ENCODE results near the gene PCSK6. TPM values are rescaled to one million over a fixed set of nuclear protein-coding genes. Genes with fewer than 3 reads are reported as not detected.

Gene PCSK6
- polyA plus RNA-seq, 3 donors, result 0.05 to 0.10 TPM; not detected in 1

DNA sequence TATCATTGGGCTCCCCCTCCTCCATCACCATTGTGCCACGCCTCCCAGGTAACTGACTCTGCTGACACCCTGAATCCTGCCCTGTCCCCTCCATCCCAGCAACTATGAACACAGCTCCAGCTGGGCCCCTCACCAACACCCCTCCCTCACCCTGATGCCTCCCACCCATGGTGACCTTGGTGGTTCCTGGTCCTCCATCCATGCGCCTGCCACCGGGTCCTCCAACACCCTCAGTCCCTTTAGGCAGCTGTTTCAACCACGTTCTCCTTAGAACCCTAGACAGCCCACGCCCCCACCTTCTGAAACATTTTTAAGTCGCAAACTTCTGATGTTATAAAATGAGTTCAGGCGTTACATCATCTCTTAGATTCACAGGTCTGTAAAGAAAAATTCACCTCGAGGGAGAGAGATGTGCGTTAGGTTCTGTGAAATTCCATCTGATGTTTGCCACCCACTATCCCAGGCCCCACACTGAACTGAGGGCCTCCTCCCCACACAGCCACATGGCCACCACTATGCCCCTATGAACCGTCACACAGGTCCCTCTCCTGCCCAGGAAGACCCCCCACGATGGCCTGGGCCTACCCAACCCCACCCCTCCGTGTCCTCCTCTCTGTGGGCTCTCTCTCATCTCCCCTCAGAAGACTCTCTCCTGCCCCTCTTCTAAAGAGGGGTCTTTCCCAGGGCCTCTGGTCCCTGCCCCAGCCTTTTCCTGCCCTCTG, 29.8 kb downstream of the PCSK6 start:
- Histone ChIP-seq H3K27ac (ENCODE audit: low read depth in 1 of 2, low read length in 2 of 2) (no peak overlapping the region), H3K79me2 (ENCODE audit: insufficient read depth, low read length) (no peaks in the 10 kb centered on the region), H3K27me3 (ENCODE audit: control insufficient read depth in 2 of 2, insufficient read depth in 2 of 2, low read length in 2 of 2) (peaks cover 0 to 3% of the 10 kb centered on the region in 2 donors), H2AFZ (ENCODE audit: insufficient read depth, low read depth, low read length, poor library complexity, severe bottlenecking) (no peak overlapping the region), H3K36me3 (replicated peaks in 1 of 2; ENCODE audit: control insufficient read depth in 1 of 2, insufficient read depth in 2 of 2, low read length in 2 of 2) (no peaks in the 10 kb centered on the region), H4K20me1 (ENCODE audit: insufficient read depth, low read length) (no peaks in the 10 kb centered on the region), H3K9me3 (replicated peaks in 1 of 2; ENCODE audit: control insufficient read depth in 1 of 2, insufficient read depth in 1 of 2, low read length in 2 of 2) (no peaks in the 10 kb centered on the region), H3K9ac (ENCODE audit: insufficient read depth, low read length, poor library complexity, severe bottlenecking) (no peak overlapping the region), H3K4me1 (ENCODE audit: control insufficient read depth in 1 of 2, insufficient read depth in 2 of 2, low read length in 2 of 2) (peaks cover 20% of the 10 kb centered on the region in 2 donors), H3K4me2 (replicated peaks; ENCODE audit: extremely low read depth, low read length, poor library complexity, severe bottlenecking) (no peak overlapping the region), H3K4me3 (replicated peaks in 1 of 3; ENCODE audit: low read depth in 2 of 3, low read length in 3 of 3) (no peak overlapping the region)
- intact Hi-C loops (cut with micrococcal nuclease), result loop anchor here (5.0 to 10.0 kb wide), 2 partner anchors 193 to 195 kb away; partner anchors contain the start of gene TM2D3 (in 2 of the 2)
- H3K9me3 Mint-ChIP-seq, result peaks cover 0 to 5% (median 0%) of the 10 kb centered on the region in 7 donors
- H3K27me3 Mint-ChIP-seq (ENCODE audit: low read depth in 3 of 3), result peaks cover 3 to 12% (median 12%) of the 10 kb centered on the region in 3 donors
- no peaks in the 10 kb centered on the region for H3K36me3 Mint-ChIP-seq
- DNase-seq, result no peak
- TF ChIP-seq, protein P1, sequence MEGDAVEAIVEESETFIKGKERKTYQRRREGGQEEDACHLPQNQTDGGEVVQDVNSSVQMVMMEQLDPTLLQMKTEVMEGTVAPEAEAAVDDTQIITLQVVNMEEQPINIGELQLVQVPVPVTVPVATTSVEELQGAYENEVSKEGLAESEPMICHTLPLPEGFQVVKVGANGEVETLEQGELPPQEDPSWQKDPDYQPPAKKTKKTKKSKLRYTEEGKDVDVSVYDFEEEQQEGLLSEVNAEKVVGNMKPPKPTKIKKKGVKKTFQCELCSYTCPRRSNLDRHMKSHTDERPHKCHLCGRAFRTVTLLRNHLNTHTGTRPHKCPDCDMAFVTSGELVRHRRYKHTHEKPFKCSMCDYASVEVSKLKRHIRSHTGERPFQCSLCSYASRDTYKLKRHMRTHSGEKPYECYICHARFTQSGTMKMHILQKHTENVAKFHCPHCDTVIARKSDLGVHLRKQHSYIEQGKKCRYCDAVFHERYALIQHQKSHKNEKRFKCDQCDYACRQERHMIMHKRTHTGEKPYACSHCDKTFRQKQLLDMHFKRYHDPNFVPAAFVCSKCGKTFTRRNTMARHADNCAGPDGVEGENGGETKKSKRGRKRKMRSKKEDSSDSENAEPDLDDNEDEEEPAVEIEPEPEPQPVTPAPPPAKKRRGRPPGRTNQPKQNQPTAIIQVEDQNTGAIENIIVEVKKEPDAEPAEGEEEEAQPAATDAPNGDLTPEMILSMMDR (IDR thresholded peaks at IDR 0.05), result no peak
- H3K4me3 Mint-ChIP-seq, result no peak overlapping the region
- peak overlapping the region in 1 of 7 donors; percentile 55 for H3K27ac Mint-ChIP-seq
- peaks cover 19% of the 10 kb centered on the region for H3K4me1 Mint-ChIP-seq
- WGBS (ENCODE audit: insufficient coverage), result 95% methylated on average over 7 of the region's 12 CpGs

DNA sequence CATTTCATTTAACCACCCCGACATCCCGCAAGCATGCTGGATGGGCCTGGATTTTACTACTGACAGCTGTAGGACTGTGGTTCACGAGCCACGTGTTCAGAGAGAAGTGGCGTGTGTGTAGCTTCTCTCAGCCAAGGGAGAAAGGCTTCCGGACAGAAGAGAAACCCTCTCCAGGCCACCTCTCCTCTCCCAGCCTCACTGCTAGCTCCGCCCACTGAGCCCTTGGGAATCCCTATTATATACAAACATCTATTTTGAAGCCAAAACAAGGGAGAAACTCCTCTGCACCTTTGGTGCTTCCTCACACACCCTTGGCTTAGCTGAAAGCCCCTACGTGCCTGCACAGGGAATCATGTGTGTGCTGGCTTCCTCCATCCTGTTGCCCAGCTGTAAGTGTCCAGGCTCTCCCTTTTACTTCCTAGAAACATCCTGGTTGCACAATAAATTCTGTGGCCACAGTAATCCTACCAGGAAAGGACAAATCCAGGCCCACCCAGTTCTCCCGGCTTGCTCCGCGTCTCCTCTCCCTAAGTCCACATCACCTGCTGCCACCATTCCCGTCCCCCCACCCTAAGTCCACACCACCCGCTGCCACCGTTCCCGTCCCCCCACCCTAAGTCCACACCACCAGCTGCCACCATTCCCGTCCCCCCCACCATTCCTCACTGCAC, 30.5 kb downstream of the PCSK6 start:
- Mint-ChIP-seq H3K4me1 (peaks cover 26% of the 10 kb centered on the region), H3K9me3 (peaks cover 0 to 4% (median 0%) of the 10 kb centered on the region in 7 donors), H3K36me3 (no peaks in the 10 kb centered on the region), H3K4me3 (no peak overlapping the region), H3K27me3 (ENCODE audit: low read depth in 3 of 3) (peaks cover 3 to 12% (median 11%) of the 10 kb centered on the region in 3 donors), H3K27ac (peak overlapping the region in 1 of 7 donors; percentile 13)
- no peak overlapping the region for H3K4me2 ChIP-seq (replicated peaks; ENCODE audit: extremely low read depth, low read length, poor library complexity, severe bottlenecking)
- WGBS (ENCODE audit: insufficient coverage), result 84% methylated on average over 9 of the region's 16 CpGs
- H3K9ac ChIP-seq (ENCODE audit: insufficient read depth, low read length, poor library complexity, severe bottlenecking), result no peak overlapping the region
- no peaks in the 10 kb centered on the region for H3K79me2 ChIP-seq (ENCODE audit: insufficient read depth, low read length)
- H3K27me3 ChIP-seq (ENCODE audit: control insufficient read depth in 2 of 2, insufficient read depth in 2 of 2, low read length in 2 of 2), result peaks cover 0 to 3% of the 10 kb centered on the region in 2 donors
- no peak overlapping the region for H3K4me3 ChIP-seq (replicated peaks in 1 of 3; ENCODE audit: low read depth in 2 of 3, low read length in 3 of 3)
- H3K36me3 ChIP-seq (replicated peaks in 1 of 2; ENCODE audit: control insufficient read depth in 1 of 2, insufficient read depth in 2 of 2, low read length in 2 of 2), result no peaks in the 10 kb centered on the region
- no peak overlapping the region for H2AFZ ChIP-seq (ENCODE audit: insufficient read depth, low read depth, low read length, poor library complexity, severe bottlenecking)
- no peak overlapping the region for H3K27ac ChIP-seq (ENCODE audit: low read depth in 1 of 2, low read length in 2 of 2)
- H3K4me1 ChIP-seq (ENCODE audit: control insufficient read depth in 1 of 2, insufficient read depth in 2 of 2, low read length in 2 of 2), result peaks cover 26 to 27% of the 10 kb centered on the region in 2 donors
- DNase-seq, result no peak
- TF ChIP-seq, protein P1 (IDR thresholded peaks at IDR 0.05), result no peak
- intact Hi-C loops (cut with micrococcal nuclease), result loop anchor here (5.0 to 10.0 kb wide), 2 partner anchors 193 to 196 kb away; partner anchors contain the start of gene TM2D3 (in 2 of the 2)
- H4K20me1 ChIP-seq (ENCODE audit: insufficient read depth, low read length), result no peaks in the 10 kb centered on the region
- no peaks in the 10 kb centered on the region for H3K9me3 ChIP-seq (replicated peaks in 1 of 2; ENCODE audit: control insufficient read depth in 1 of 2, insufficient read depth in 1 of 2, low read length in 2 of 2)

All from CD14-positive monocyte (primary cell).